HG03378 (cell line): Measurements from ENCODE around the gene JKAMP.
A peak's percentile ranks its signal among the peaks of the same experiment; 100 is the strongest.

Source experiments
- ATAC-seq: cut with Tn5 transposase; IDR thresholded peaks from one replicate; pipeline ENCODE4 v1.9.1; 2021; ENCODE audit warnings: mild to moderate bottlenecking, moderate library complexity; ENCODE audit not compliant: unreplicated experiment

JKAMP gene

GRCh38 chr14:59480166-59480565 lies 4.2 kb upstream of the JKAMP start:
- no peak for ATAC-seq

GRCh38 chr14:59481407-59481806 lies 2.9 kb upstream of the JKAMP start:
- no peak for ATAC-seq

- no peak for ATAC-seq
Observed at GRCh38 chr14:59481871-59482540, 2.3 kb upstream of the JKAMP start.

GRCh38 chr14:59482541-59483331 lies 1.6 kb upstream of the JKAMP start:
- ATAC-seq = no peak

GRCh38 chr14:59483363-59483762 lies 954 bp upstream of the JKAMP start:
- no peak for ATAC-seq

- peak; percentile 48 for ATAC-seq
Observed at GRCh38 chr14:59484639-59485175, 390 bp downstream of the JKAMP start.

GRCh38 chr14:59490756-59491155 lies 6.4 kb downstream of the JKAMP start:
- ATAC-seq = no peak

GRCh38 chr14:59492384-59492783 lies 8.1 kb downstream of the JKAMP start:
- no peak for ATAC-seq

GRCh38 chr14:59500732-59501131 lies 16.4 kb downstream of the JKAMP start:
- ATAC-seq = no peak

- ATAC-seq = no peak
Observed at GRCh38 chr14:59503256-59503655, 18.9 kb downstream of the JKAMP start.

GRCh38 chr14:59507063-59507751 lies 22.9 kb downstream of the JKAMP start:
- peak; percentile 88 for ATAC-seq

- no peak for ATAC-seq
Observed at GRCh38 chr14:59507752-59508103, 23.4 kb downstream of the JKAMP start.

GRCh38 chr14:59509101-59509500 lies 24.8 kb downstream of the JKAMP start:
- no peak for ATAC-seq

GRCh38 chr14:59510001-59510400 lies 25.7 kb downstream of the JKAMP start:
- no peak for ATAC-seq

- ATAC-seq = no peak
Observed at GRCh38 chr14:59510966-59511365, 26.6 kb downstream of the JKAMP start.

- no peak for ATAC-seq
Observed at GRCh38 chr14:59511916-59512575, 27.7 kb downstream of the JKAMP start.

- no peak for ATAC-seq
Observed at GRCh38 chr14:59520224-59520623, 35.9 kb downstream of the JKAMP start.

GRCh38 chr14:59529189-59529588 lies 44.9 kb downstream of the JKAMP start:
- no peak for ATAC-seq

- ATAC-seq = no peak
Observed at GRCh38 chr14:59530349-59530748, 46.0 kb downstream of the JKAMP start.

GRCh38 chr14:59532419-59532818 lies 48.1 kb downstream of the JKAMP start:
- ATAC-seq = no peak

GRCh38 chr14:59534361-59534987 lies 50.2 kb downstream of the JKAMP start:
- ATAC-seq = no peak
